ENCODE results near the gene RFX2. TPM values are rescaled to one million over a fixed set of nuclear protein-coding genes. Genes with fewer than 3 reads are reported as not detected.
A peak's percentile ranks its signal among the peaks of the same experiment; 100 is the strongest.

The RFX2 gene
- total RNA-seq, 1 donor from 2014 or later: 3.2 TPM

DNA sequence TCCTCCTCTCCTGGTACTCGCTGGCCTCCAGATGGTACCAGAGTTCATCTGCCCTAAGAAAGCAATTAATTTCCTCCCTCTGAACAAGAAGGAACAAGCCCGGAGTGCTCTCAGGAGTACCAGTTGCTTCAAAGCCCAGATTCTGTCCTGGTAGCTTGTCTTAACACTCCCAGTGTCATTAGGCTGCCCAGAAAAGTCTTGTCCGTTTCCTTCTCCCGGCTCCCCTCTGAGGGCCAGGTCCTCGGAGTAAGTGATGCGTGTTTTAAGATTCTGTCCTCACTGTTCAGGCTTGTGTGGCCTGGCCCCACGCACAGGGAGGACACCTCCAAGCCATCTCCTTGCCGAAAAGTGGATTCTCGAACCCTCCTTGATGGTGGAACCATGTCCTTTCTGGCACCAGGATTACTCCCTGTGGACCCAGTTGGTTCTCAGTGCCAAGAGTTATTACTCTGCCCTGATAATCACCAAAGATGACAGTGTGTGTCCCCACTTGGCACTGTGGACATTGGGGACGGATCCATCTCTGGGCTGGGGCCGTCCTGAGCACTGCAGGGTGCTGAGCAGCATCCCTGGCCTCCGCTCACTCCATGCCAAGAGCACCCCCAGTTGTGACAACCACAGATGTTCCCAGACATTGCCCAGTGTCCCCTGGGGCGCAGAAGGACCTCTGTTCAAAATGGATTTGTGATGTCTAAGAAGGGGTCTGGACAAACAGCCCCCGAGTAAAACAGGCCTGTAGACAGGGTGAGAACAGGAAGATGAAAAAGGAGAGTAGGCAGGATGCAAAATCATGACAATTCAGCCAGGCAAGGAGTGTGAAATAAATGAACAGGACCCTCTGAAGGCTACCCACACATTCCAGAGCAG, 52.4 kb downstream of the RFX2 start:
- H3K4me1 Mint-ChIP-seq (ENCODE audit: low read depth, unreplicated experiment): peaks cover 16% of the 10 kb centered on the region
- peaks cover 47% of the 10 kb centered on the region for H3K4me1 ChIP-seq (ENCODE audit: insufficient read depth, low read length)
- TF ChIP-seq, protein P1, sequence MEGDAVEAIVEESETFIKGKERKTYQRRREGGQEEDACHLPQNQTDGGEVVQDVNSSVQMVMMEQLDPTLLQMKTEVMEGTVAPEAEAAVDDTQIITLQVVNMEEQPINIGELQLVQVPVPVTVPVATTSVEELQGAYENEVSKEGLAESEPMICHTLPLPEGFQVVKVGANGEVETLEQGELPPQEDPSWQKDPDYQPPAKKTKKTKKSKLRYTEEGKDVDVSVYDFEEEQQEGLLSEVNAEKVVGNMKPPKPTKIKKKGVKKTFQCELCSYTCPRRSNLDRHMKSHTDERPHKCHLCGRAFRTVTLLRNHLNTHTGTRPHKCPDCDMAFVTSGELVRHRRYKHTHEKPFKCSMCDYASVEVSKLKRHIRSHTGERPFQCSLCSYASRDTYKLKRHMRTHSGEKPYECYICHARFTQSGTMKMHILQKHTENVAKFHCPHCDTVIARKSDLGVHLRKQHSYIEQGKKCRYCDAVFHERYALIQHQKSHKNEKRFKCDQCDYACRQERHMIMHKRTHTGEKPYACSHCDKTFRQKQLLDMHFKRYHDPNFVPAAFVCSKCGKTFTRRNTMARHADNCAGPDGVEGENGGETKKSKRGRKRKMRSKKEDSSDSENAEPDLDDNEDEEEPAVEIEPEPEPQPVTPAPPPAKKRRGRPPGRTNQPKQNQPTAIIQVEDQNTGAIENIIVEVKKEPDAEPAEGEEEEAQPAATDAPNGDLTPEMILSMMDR (IDR thresholded peaks at IDR 0.05; ENCODE audit: insufficient read depth, low read depth, low read length): no peak
- no peak for TF ChIP-seq EZH2 (IDR thresholded peaks at IDR 0.05; ENCODE audit: insufficient read depth, low read length)
- H3K4me3 ChIP-seq (ENCODE audit: insufficient read depth, low read depth, low read length): no peak overlapping the region
- H3K9me3 Mint-ChIP-seq (ENCODE audit: unreplicated experiment): peaks cover 1% of the 10 kb centered on the region
- H3K9ac ChIP-seq (ENCODE audit: low read length): peak overlapping the region; percentile 34
- H3K79me2 ChIP-seq (ENCODE audit: insufficient read depth, low read length): no peaks in the 10 kb centered on the region
- H3K4me2 ChIP-seq (ENCODE audit: low read length): peak overlapping the region; percentile 73
- H3K27ac Mint-ChIP-seq (ENCODE audit: unreplicated experiment): peak overlapping the region; percentile 47
- peak overlapping the region; percentile 17 for H3K4me3 Mint-ChIP-seq (ENCODE audit: unreplicated experiment)
- DNase-seq (ENCODE audit: low read depth) (no peak), FAIRE-seq (no peak)
- H3K27me3 ChIP-seq (ENCODE audit: insufficient read depth, low read length): no peaks in the 10 kb centered on the region
- H3K9me3 ChIP-seq (ENCODE audit: insufficient read depth, low read depth, low read length): no peaks in the 10 kb centered on the region
- H3K27me3 Mint-ChIP-seq (ENCODE audit: low read depth, unreplicated experiment): peaks cover 19% of the 10 kb centered on the region
- no peaks in the 10 kb centered on the region for H3K36me3 ChIP-seq (ENCODE audit: insufficient read depth, low read length)
- H2AFZ ChIP-seq (ENCODE audit: low read depth, low read length): no peak overlapping the region
- H4K20me1 ChIP-seq (ENCODE audit: insufficient read depth, low read length): no peaks in the 10 kb centered on the region
- peaks cover 3% of the 10 kb centered on the region for H3K36me3 Mint-ChIP-seq (ENCODE audit: low read depth, unreplicated experiment)
- H3K27ac ChIP-seq (ENCODE audit: low read depth, low read length): peak overlapping the region; percentile 84

DNA sequence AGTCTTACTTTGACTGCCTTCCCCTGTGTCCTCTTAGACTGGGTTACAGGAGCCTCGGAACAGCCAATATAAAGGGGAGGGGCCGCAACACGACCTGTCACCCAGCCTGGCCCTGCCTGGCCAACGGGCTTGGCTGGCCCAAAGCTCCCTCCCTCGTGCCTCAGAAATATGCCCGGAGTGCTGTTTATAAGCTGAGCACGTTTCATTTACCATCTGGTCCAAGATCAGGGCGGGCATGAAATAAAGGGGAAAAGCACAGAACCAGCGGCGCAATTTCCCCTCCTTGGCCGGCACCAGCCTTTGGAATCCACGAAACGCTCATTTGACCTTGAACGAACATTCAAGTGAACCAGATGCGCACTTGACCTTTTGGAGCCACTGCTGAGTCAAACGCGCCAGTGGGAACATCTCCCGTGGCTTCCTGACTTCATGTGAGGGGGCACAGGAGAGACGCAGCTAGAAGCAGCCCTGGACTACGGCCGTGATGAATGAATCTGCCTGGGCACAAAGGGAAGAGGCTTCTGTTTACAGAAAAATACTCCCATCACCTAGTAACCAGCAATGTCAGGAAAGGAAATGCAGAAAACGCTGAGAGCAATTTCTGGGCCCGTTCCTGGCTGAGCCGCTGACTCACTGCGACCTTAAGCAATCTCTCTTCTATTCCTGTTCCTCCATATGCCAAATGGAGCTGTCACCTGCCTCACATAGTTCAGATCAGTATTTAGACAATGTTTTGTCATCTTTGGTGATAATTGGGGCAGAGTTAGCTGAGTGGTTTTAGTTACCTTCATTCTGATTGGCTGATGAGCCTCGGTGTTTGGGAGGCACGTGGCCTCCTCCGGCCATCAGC, 53.3 kb downstream of the RFX2 start:
- Histone ChIP-seq H4K20me1 (ENCODE audit: insufficient read depth, low read length) (no peaks in the 10 kb centered on the region), H2AFZ (ENCODE audit: low read depth, low read length) (peak overlapping the region; percentile 49), H3K4me2 (ENCODE audit: low read length) (peak overlapping the region; percentile 73), H3K9me3 (ENCODE audit: insufficient read depth, low read depth, low read length) (no peaks in the 10 kb centered on the region), H3K36me3 (ENCODE audit: insufficient read depth, low read length) (no peaks in the 10 kb centered on the region), H3K4me1 (ENCODE audit: insufficient read depth, low read length) (peaks cover 41% of the 10 kb centered on the region), H3K27ac (ENCODE audit: low read depth, low read length) (peak overlapping the region; percentile 84), H3K4me3 (ENCODE audit: insufficient read depth, low read depth, low read length) (no peak overlapping the region), H3K79me2 (ENCODE audit: insufficient read depth, low read length) (no peaks in the 10 kb centered on the region), H3K27me3 (ENCODE audit: insufficient read depth, low read length) (no peaks in the 10 kb centered on the region), H3K9ac (ENCODE audit: low read length) (peak overlapping the region; percentile 72)
- DNase-seq (ENCODE audit: low read depth): peak; percentile 93
- H3K4me3 Mint-ChIP-seq (ENCODE audit: unreplicated experiment): no peak overlapping the region
- H3K27ac Mint-ChIP-seq (ENCODE audit: unreplicated experiment): peak overlapping the region; percentile 47
- H3K4me1 Mint-ChIP-seq (ENCODE audit: low read depth, unreplicated experiment): peaks cover 15% of the 10 kb centered on the region
- TF ChIP-seq, protein P1 (IDR thresholded peaks at IDR 0.05; ENCODE audit: insufficient read depth, low read depth, low read length): no peak
- no peak for TF ChIP-seq EZH2 (IDR thresholded peaks at IDR 0.05; ENCODE audit: insufficient read depth, low read length)
- H3K27me3 Mint-ChIP-seq (ENCODE audit: low read depth, unreplicated experiment): peaks cover 14% of the 10 kb centered on the region
- H3K36me3 Mint-ChIP-seq (ENCODE audit: low read depth, unreplicated experiment): peaks cover 3% of the 10 kb centered on the region
- peak; percentile 71 for FAIRE-seq
- peaks cover 1% of the 10 kb centered on the region for H3K9me3 Mint-ChIP-seq (ENCODE audit: unreplicated experiment)
